A673 (cell line): Measurements from ENCODE around the gene TMPRSS2.

Source experiments
- CTCF ChIP-seq: fragments of 300-800, 200-600 bp; sonication (generic); conservative IDR thresholded peaks from 2 replicates; pipeline ENCODE4 v1.5.1; 2017; ENCODE audit warnings: low read depth, mild to moderate bottlenecking, antibody characterized with exemption, low read length, moderate library complexity, mixed read lengths
- EZH2 ChIP-seq: fragments of 200-600 bp; sonication (generic); IDR thresholded peaks from 2 replicates; pipeline ENCODE4 v1.6.1; 2017; ENCODE audit warnings: borderline replicate concordance, low read depth, mild to moderate bottlenecking, mixed read lengths, antibody characterized with exemption, low read length; ENCODE audit not compliant: poor library complexity, severe bottlenecking

- TF ChIP-seq CTCF (no peak), EZH2 (no peak)
Measured at GRCh38 chr21:41429305-41429704, 78.7 kb downstream of the TMPRSS2 start.
